Measurements from ENCODE around the gene PACSIN2. TPM values are rescaled to one million over a fixed set of nuclear protein-coding genes. Genes with fewer than 3 reads are reported as not detected.

Gene PACSIN2
- total and polyA plus RNA-seq, 2 of the 13 experiments (the other 11 are each of a cell fraction or from before 2014, with no cell fraction given), result 54.1 to 68.8 TPM

- TF ChIP-seq, protein P1, sequence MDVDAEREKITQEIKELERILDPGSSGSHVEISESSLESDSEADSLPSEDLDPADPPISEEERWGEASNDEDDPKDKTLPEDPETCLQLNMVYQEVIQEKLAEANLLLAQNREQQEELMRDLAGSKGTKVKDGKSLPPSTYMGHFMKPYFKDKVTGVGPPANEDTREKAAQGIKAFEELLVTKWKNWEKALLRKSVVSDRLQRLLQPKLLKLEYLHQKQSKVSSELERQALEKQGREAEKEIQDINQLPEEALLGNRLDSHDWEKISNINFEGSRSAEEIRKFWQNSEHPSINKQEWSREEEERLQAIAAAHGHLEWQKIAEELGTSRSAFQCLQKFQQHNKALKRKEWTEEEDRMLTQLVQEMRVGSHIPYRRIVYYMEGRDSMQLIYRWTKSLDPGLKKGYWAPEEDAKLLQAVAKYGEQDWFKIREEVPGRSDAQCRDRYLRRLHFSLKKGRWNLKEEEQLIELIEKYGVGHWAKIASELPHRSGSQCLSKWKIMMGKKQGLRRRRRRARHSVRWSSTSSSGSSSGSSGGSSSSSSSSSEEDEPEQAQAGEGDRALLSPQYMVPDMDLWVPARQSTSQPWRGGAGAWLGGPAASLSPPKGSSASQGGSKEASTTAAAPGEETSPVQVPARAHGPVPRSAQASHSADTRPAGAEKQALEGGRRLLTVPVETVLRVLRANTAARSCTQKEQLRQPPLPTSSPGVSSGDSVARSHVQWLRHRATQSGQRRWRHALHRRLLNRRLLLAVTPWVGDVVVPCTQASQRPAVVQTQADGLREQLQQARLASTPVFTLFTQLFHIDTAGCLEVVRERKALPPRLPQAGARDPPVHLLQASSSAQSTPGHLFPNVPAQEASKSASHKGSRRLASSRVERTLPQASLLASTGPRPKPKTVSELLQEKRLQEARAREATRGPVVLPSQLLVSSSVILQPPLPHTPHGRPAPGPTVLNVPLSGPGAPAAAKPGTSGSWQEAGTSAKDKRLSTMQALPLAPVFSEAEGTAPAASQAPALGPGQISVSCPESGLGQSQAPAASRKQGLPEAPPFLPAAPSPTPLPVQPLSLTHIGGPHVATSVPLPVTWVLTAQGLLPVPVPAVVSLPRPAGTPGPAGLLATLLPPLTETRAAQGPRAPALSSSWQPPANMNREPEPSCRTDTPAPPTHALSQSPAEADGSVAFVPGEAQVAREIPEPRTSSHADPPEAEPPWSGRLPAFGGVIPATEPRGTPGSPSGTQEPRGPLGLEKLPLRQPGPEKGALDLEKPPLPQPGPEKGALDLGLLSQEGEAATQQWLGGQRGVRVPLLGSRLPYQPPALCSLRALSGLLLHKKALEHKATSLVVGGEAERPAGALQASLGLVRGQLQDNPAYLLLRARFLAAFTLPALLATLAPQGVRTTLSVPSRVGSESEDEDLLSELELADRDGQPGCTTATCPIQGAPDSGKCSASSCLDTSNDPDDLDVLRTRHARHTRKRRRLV (CRISPR knock-in tag; IDR thresholded peaks at IDR 0.05), result no peak
- peak; percentile 29; the same call in 1 of the 2 replicates for TF ChIP-seq FUBP1 (CRISPR knock-in tag; IDR thresholded peaks at IDR 0.05; ENCODE audit: borderline replicate concordance)
- peak; percentile 71; the same call in 1 of the 2 replicates for TF ChIP-seq CREM (IDR thresholded peaks at IDR 0.05)
- no peak for TF ChIP-seq CREM (CRISPR knock-in tag; IDR thresholded peaks at IDR 0.05)
- no peak for TF ChIP-seq KIAA2018 (CRISPR knock-in tag; IDR thresholded peaks at IDR 0.05; ENCODE audit: borderline replicate concordance)
- no peak for TF ChIP-seq ZNF546 (CRISPR knock-in tag; conservative IDR thresholded peaks at IDR 0.05)
- peak; percentile 94 for TF ChIP-seq HOXA5 (CRISPR knock-in tag; IDR thresholded peaks at IDR 0.05)
- peak; percentile 38; the same call in 1 of the 2 replicates for TF ChIP-seq CBFB (CRISPR knock-in tag; IDR thresholded peaks at IDR 0.05)
- no peak for TF ChIP-seq ZNF839 (CRISPR knock-in tag; IDR thresholded peaks at IDR 0.05; ENCODE audit: borderline replicate concordance)
- TF ChIP-seq GTF2F1 (IDR thresholded peaks at IDR 0.05; ENCODE audit: low read length), result no peak
- TF ChIP-seq SALL1 (CRISPR knock-in tag; IDR thresholded peaks at IDR 0.05), result peak; percentile 89
Observed at GRCh38 chr22:42959576-42960509, 55.1 kb downstream of the PACSIN2 start (continued).
